Hypothalamus (tissue), 51 donors: Measurements from ENCODE around the gene RNU6-9.
"Not testable (repeated sequence)": the region's sequence is repeated elsewhere in the genome, so short reads cannot be mapped to it uniquely, and the experiment has no call there.

Source experiments
- DNase-seq, 51 donors: peaks; one replicate each; lab custom pipeline; 2025; lab: John Stamatoyannopoulos, UW

The RNU6-9 gene

DNA sequence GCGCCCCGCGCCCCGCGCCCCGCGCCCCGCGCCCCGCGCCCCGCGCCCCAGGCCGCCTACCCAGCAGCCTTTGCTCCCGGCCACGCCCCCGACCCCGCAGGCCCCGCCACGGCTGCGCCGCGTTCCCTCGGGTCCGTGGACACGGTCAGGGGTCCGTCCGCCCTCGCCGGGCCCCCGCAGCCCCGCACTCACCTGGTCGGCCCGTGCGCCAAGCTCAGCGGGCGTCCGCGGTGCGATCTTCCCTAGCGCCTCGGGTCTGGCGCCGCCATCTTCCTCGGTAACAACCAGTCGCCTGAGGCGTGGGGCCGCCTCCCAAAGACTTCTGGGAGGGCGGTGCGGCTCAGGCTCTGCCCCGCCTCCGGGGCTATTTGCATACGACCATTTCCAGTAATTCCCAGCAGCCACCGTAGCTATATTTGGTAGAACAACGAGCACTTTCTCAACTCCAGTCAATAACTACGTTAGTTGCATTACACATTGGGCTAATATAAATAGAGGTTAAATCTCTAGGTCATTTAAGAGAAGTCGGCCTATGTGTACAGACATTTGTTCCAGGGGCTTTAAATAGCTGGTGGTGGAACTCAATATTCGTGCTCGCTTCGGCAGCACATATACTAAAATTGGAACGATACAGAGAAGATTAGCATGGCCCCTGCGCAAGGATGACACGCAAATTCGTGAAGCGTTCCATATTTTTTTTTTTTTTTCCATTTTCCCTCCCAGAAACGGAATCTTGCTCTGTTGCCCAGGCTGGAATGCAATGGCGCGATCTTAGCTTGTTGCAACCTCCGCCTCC is at the start of gene RNU6-9, which contains the start of gene MED16:
Gene RNU6-9 (plus strand): TSS at position 591 of the 796 bp plus-strand sequence.
Gene MED16 (minus strand): TSS at position 294 of the 796 bp plus-strand sequence. CDS start 2,056 bp downstream, outside the sequence.
- DNase-seq, result peak; percentile 24 to 95 (median 83)

DNA sequence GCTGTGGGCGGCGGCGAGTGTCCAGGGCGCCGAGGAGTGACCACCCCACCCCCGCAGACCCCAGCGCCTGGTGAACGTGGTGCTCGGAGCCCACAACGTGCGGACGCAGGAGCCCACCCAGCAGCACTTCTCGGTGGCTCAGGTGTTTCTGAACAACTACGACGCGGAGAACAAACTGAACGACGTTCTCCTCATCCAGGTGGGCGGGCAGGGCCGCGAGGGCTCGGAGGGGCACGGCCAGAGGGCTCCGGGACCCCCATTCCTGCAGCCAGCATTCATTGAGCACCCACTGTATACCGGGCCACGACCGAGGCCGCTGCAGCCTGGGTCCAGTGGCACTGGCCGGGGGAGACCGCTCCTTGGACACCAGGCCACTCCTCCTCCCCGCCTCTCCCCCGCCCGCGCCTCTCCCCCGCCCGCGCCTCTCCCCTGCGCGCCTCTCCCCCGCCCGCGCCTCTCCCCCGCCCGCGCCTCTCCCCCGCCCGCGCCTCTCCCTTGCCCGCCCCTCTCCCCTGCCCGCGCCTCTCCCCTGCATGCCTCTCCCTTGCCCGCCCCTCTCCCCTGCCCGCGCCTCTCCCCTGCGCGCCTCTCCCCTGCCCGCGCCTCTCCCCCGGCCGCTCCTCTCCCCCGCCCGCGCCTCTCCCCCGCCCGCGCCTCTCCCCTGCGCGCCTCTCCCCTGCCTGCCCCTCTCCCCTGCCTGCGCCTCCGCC is 49.3 kb upstream of the RNU6-9 start:
- DNase-seq, result no peak

DNA sequence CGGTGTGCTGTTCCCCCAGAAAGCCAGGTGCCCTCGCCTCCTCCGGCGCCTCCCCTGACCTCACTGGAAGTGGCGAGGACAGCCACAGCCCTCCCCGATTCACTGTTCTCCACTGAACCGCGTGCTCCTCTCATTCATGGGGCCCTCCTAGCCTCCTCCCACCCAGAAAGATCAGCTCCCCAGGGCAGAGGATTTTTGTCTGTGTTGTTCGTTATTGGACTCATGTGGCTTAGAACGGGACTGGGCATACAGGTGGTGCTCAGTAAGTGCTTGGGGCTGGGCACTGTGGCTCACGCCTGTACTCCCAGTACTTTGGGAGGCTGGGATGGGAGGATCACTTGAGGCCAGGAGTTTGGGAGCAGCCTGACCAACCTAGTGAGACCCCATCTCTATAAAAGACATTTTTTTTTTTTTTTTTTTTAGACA is 48.7 kb upstream of the RNU6-9 start:
- DNase-seq, result no peak

DNA sequence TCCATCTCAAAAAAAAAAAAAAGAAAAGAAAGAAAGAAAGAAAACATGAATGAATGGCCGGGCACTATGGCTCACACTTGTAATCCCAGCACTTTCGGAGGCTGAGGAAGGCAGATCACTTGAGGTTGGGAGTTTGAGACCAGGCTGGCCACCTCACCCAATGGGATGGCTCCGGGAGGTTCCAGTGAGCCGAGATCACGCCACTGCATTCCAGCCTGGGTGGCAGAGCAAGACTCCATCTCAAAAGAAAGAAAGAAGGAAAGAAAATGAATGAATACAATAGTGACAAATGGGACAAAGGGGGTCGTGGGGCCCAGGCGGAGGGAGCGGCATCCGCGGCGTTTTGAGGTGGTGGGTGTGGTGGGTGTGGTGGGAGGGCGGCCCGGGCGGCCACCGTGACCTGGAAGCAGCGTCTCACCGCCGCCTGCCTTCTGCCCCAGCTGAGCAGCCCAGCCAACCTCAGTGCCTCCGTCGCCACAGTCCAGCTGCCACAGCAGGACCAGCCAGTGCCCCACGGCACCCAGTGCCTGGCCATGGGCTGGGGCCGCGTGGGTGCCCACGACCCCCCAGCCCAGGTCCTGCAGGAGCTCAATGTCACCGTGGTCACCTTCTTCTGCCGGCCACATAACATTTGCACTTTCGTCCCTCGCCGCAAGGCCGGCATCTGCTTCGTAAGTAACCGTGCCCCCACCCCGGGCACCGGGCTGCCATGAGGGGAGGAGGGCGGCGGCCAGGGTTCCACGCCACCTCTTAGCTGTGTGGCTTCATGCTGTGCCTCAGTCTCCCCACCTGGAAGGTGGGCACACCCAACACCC is 47.4 kb upstream of the RNU6-9 start:
- DNase-seq, result no peak

DNA sequence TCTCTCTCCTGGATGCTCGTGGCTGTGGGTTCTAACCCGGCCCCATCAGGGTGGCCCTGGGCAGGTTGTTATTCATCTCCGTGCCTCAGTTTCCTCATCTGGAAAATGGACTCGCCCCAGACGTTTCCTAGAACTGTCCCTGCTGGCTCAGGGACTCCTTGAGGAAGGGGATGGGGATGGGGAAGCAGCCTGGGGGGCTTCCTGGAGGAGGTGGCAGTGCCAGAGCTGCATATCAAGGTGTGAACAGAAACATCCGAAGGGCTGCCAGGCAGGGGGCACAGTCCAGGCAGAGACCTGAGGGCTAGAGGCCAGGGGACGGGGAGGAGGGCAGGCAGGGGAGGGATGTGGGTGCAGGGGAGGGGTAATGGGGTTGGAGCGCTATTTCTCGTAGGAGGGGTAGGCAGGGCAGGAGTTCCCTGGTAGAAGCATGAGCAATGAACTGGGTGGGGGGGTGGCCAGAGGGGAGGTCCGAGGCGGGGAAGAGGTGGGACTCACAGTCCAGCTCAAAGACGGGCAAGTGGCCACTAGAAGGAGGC is 44.8 kb upstream of the RNU6-9 start:
- no peak for DNase-seq

DNA sequence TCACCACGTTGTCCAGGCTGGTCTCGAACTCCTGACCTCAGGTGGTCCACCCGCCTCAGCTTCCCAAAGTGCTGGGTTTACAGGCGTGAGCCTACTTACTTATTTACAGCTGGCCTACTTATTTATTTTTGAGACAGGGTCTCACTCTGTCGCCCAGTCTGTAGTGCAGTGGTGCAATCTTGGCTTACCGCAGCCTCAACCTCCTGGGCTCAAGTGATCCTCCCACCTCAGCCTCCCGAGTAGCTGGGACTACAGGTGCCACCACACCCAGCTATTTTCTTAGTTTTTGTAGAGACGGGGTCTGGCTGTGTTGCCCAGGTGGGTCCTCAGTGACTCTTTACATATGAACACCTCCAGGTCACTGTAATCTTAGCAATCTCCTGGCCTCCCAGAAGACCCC is 44.1 kb upstream of the RNU6-9 start:
- DNase-seq, result not testable (repeated sequence)

DNA sequence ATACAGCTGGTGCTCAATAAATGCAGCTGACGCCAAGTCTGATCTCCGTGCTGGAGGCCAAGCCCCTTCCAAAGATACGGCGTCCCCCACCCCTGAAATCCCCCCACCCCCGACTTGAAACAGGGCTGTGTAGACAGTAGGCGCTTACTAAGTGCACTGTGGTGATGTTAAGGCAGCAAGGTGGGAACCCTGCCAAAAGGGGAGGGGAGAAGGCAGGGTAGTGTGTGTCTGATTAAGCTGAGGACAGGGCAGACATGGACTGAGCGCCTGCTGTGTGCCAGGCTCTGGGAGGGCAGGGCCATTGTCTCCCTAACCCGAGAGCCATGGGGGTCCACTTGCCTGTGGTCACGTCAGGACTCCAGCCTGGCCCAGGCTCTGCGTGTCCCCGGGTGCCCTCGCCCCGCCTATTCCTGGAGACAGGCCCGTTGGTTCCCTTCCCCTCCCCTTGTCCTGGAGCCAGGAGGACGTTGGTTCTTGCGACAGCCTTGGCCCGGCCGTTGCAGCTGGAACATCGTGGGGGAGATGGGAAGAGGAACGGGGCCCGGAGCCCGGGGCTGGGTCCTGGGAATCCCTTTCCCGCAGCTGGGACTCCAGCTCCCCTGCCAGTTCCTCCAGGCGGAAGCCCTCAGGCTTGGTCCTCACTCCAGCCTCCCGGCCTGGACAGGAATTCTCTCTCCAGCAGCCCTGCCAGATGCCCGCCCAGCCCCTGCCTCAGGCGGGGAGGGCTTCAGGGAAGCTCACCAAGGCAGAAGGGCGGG is 42.9 kb upstream of the RNU6-9 start:
- DNase-seq, result peak in 28 of 51 donors; percentile 13 to 82 (median 44)

DNA sequence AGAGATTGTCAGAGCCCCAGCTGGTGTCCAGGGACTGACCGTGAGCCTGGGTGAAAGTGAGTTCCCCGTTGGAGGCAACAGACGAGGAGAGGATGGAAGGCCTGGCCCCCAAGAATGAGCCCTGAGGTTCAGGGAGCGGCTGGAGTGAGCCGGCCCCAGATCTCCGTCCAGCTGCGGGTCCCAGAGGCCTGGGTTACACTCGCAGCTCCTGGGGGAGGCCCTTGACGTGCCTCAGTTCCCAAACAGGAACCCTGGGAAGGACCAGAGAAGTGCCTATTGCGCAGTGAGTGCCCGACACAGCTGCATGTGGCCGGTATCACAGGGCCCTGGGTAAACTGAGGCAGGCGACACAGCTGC is 42.3 kb upstream of the RNU6-9 start:
- DNase-seq, result no peak

DNA sequence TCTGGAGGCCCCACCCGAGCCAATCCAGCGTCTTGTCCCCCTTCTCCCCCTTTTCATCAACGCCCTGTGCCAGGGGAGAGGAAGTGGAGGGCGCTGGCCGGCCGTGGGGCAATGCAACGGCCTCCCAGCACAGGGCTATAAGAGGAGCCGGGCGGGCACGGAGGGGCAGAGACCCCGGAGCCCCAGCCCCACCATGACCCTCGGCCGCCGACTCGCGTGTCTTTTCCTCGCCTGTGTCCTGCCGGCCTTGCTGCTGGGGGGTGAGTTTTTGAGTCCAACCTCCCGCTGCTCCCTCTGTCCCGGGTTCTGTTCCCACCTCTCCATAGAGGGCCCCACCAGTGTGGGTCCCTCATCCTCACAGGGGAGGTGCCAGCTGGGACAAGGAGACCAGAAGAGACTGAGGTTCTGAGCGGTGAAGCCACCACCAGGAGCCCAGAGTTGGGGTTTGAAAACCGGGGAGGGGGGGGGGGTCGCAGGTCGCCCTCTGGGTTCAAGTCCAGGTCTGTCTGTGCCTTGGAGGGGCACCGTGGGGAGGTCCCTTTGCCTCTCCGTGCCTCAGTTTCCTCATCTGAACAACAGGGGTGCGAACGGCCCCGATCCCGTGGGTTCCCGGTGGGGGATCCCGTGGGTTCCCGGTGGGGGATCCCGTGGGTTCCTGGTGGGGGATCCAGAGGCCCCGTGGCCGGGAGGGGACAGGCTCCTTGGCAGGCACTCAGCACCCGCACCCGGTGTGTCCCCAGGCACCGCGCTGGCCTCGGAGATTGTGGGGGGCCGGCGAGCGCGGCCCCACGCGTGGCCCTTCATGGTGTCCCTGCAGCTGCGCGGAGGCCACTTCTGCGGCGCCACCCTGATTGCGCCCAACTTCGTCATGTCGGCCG is 40.9 kb upstream of the RNU6-9 start, which contains the start of gene ELANE:
Gene ELANE (plus strand): TSS at position 168 of the 878 bp plus-strand sequence. CDS start 26 bp downstream, at position 194.
- no peak for DNase-seq

DNA sequence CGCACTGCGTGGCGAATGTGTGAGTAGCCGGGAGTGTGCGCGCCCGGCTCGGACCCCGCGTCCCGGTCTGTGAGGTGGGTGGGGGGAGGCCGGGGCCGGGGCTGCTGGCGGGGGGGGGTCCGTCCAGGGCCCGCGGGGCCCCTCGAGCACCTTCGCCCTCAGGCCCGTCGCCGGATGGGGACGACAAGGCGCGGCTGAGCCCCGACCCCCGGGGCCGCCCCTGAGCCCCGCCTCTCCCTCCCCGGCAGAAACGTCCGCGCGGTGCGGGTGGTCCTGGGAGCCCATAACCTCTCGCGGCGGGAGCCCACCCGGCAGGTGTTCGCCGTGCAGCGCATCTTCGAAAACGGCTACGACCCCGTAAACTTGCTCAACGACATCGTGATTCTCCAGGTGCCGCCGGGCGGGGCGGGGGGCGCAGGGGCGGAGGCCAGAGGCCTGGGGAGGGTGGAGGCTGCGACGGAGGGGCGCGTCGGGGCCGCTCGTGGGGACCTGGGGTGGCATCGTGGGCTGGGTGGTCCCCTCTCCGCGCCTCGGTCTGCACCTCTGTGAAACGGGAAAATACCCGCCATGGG is 40.2 kb upstream of the RNU6-9 start:
- DNase-seq, result no peak

DNA sequence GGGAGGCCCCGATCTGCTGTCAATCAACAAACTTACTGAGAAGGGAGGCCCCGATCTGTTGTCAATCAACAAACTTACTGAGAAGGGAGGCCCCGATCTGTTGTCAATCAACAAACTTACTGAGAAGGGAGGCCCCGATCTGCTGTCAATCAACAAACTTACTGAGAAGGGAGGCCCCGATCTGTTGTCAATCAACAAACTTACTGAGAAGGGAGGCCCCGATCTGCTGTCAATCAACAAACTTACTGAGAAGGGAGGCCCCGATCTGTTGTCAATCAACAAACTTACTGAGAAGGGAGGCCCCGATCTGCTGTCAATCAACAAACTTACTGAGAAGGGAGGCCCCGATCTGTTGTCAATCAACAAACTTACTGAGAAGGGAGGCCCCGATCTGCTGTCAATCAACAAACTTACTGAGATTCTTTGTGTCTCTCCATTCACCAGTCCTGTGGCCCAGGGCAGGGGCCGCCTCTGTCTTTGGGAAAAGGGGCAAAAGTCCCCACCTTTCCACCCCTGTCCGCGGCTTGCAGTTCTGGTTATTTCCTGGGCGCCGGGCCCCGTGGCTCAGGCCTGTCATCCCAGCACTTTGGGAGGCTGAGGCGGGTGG is 39.6 kb upstream of the RNU6-9 start:
- DNase-seq, result not testable (repeated sequence)

DNA sequence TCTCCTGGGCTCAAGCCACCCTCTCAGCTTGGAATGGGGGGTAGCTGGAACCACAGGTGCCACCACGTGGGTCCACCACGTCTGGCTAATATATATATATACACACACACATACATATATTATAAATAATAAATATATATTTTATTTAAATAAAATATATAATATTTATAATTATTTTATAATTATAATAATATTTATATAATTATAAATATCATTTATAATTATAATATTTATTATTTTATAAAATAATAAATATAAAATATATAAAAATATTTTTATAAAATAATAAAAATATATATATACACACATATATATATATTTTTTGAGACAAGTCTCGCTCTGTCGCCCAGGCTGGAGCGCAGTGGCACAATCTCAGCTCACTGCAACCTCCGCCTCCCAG is 38.7 kb upstream of the RNU6-9 start:
- no peak for DNase-seq

DNA sequence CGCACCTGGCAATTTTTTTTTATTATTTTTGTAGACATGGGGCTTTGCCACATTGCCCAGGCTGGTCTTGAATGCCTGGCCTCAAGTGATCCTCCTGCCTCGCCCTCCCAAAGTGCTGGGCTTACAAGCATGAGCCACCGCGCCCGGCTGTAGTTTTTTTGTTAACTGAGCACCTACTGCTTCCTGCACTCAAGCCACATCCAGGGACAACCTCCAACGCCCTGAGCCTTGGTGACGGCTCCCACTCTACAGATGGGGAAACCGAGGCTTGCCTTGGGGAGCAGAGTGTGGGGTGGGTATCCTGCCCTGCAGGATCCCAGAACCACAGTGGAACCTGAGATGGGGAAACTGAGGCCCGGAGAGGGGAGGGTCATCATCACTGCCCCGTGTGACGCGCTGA is 38.1 kb upstream of the RNU6-9 start:
- no peak for DNase-seq

DNA sequence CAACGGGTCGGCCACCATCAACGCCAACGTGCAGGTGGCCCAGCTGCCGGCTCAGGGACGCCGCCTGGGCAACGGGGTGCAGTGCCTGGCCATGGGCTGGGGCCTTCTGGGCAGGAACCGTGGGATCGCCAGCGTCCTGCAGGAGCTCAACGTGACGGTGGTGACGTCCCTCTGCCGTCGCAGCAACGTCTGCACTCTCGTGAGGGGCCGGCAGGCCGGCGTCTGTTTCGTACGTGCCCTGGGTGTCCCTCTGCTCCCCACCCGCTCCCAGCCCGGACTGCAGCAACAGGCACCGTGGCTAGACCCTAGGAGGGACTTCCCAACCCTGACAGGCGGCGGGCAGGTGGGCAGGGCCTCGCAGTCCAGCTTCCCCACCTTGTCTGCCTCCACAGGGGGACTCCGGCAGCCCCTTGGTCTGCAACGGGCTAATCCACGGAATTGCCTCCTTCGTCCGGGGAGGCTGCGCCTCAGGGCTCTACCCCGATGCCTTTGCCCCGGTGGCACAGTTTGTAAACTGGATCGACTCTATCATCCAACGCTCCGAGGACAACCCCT is 37.6 kb upstream of the RNU6-9 start:
- DNase-seq, result no peak

DNA sequence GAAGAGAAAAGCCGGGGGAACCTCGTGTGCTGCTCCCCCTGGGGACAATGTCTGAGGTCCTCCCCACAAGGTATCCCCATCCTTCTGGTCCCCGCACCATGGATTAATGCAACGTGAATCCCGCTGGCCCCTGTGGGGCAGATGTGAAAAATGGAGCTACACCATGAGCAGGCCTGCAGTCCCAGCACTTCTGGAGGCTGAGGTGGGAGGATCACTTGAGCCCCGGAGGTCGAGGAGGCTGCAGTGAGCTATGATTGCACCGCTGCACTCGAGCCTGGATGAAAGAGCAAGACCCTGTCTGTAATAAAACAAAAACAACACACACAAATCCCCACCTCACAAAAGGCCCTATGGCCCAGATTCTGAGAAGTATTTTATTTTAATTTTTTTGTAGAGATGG is 35.0 kb upstream of the RNU6-9 start:
- DNase-seq, result no peak

DNA sequence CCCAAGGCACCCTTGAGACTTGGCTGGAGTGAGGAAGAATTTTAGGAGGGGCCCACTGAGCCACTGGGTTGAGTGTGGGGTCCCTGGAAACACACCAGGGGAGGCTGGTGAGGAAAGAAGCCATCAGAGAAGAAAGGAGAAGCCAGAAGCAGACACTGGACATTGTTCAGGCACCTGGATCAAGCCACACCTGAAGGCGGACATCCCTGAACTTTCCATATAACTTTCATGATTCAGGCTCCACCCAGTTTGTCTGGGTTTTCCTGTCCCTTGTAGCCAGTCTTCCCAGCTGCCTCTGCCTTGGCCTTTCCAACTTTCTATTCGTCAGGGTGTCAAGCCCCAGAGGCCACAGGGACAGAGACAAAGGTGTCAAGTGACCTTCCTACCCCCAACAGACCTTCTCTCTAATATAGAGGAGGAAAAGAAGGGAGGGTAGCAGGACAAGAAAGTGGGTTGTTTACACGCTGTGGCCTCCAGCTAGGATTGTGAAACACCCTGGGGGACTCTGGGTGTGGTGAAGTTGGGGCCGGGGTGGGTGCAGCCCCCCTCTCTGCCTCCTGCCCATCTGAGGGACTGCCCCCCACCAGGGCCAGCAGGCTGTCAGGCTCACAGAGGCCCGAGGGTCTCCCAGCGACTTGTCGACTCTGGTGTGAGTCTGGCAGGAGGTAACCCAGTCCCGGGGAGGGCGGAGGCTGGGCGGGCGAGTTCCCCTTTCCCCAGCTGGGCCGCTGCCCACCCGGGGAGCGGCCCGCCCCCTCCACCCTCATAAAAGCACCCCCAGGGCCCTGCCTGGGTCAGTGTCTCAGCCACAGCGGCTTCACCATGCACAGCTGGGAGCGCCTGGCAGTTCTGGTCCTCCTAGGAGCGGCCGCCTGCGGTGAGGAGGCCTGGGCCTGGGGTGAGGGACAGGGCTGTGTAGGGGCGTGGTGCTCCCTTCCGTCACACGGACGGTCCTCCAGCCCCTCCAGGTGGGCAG is 34.1 kb upstream of the RNU6-9 start, which contains the start of gene CFD:
Gene CFD (plus strand): TSS at position 797 of the 976 bp plus-strand sequence. CDS start 26 bp downstream, at position 823.
- DNase-seq, result peak in 5 of 51 donors; percentile 22 to 33 (median 29)
